HEK293 (cell line): ENCODE measurements around the gene TTC7B.

Experiments
- CTCF ChIA-PET: fragments of 350-600 bp; formaldehyde crosslinking; extraction: SDS; loops from one replicate; lab custom pipeline; 2021; ENCODE audit warnings: antibody characterized with exemption; lab: Yijun Ruan, JAX
- POLR2A ChIA-PET: fragments of 300-600 bp; formaldehyde crosslinking; extraction: SDS; loops from one replicate; lab custom pipeline; 2020; ENCODE audit warnings: antibody characterized with exemption, inconsistent platforms; lab: Yijun Ruan, JAX
- H3K27ac ChIP-seq: fragments of 200-500 bp; sonication (Bioruptor generic); 2 replicates; pipeline ENCODE4 v1.5.1; 2014; ENCODE audit warnings: low read depth, low read length, control low read depth, inconsistent platforms; ENCODE audit errors: extremely low read depth
- H3K36me3 ChIP-seq, 2 experiments: fragments of 200-500 bp in 1 of 2; sonication (Bioruptor generic) in 1 of 2; 1 replicate in 1 of 2; 2 replicates in 1 of 2; pipeline ENCODE4 v1.5.1; 2014 to 2017; ENCODE audit warnings: inconsistent platforms in 2 of 2, low read length in 2 of 2; ENCODE audit not compliant: control insufficient read depth in 2 of 2, insufficient read depth in 1 of 2
- H3K4me1 ChIP-seq: fragments of 200-500 bp; sonication (Bioruptor generic); 2 replicates; pipeline ENCODE4 v1.5.1; 2014; ENCODE audit warnings: mild to moderate bottlenecking, low read length, inconsistent platforms; ENCODE audit not compliant: control insufficient read depth, insufficient read depth
- H3K4me3 ChIP-seq: 2 replicates; pipeline ENCODE4 v1.5.1; 2011; ENCODE audit warnings: low read depth, mild to moderate bottlenecking, control low read depth, low read length, moderate library complexity
- H3K9me3 ChIP-seq: fragments of 200-500 bp; sonication (Bioruptor generic); 2 replicates; pipeline ENCODE4 v1.5.1; 2014; ENCODE audit warnings: low read depth, low read length, inconsistent platforms; ENCODE audit not compliant: control insufficient read depth, insufficient read depth
- IKZF3 ChIP-seq: fragments of 450-650 bp; IDR thresholded peaks from 2 replicates; pipeline ENCODE4 v1.5.0; 2018; ENCODE audit warnings: missing biosample characterization, mild to moderate bottlenecking, missing genetic modification characterization, moderate library complexity
- KLF1 ChIP-seq: fragments of 450-650 bp; formaldehyde crosslinking; IDR thresholded peaks from 2 replicates; pipeline ENCODE4 v1.5.1; 2016; ENCODE audit warnings: missing biosample characterization, missing genetic modification characterization
- KLF10 ChIP-seq: fragments of 450-650 bp; IDR thresholded peaks from 2 replicates; pipeline ENCODE4 v1.5.1; 2018; ENCODE audit warnings: missing biosample characterization, mild to moderate bottlenecking, missing genetic modification characterization
- PRDM2 ChIP-seq: fragments of 450-650 bp; formaldehyde crosslinking; IDR thresholded peaks from 2 replicates; pipeline ENCODE4 v1.5.1; 2016; ENCODE audit warnings: missing biosample characterization, missing genetic modification characterization, borderline replicate concordance
- SETDB1 ChIP-seq: IDR thresholded peaks from one replicate; pipeline ENCODE4 v1.6.1; 2017; ENCODE audit warnings: mild to moderate bottlenecking, low read length, moderate library complexity, mixed read lengths; ENCODE audit not compliant: insufficient read length
- SP7 ChIP-seq: fragments of 450-650 bp; formaldehyde crosslinking; IDR thresholded peaks from 2 replicates; pipeline ENCODE4 v1.5.1; 2016; ENCODE audit warnings: missing biosample characterization, missing genetic modification characterization
- ZBTB20 ChIP-seq: fragments of 450-650 bp; formaldehyde crosslinking; IDR thresholded peaks from 2 replicates; pipeline ENCODE4 v1.5.1; 2016; ENCODE audit warnings: missing biosample characterization, missing genetic modification characterization
- ZBTB49 ChIP-seq: fragments of 450-650 bp; formaldehyde crosslinking; IDR thresholded peaks from 2 replicates; pipeline ENCODE4 v1.5.1; 2016; ENCODE audit warnings: missing biosample characterization, missing genetic modification characterization, low read depth
- ZNF175 ChIP-seq: fragments of 450-650 bp; formaldehyde crosslinking; IDR thresholded peaks from 2 replicates; pipeline ENCODE4 v1.5.1; 2016; ENCODE audit warnings: missing biosample characterization, missing genetic modification characterization
- ZNF266 ChIP-seq: fragments of 450-650 bp; formaldehyde crosslinking; IDR thresholded peaks from 2 replicates; pipeline ENCODE4 v1.5.1; 2016; ENCODE audit warnings: missing biosample characterization, missing genetic modification characterization, low read depth
- ZNF426 ChIP-seq: fragments of 450-650 bp; formaldehyde crosslinking; IDR thresholded peaks from 2 replicates; pipeline ENCODE4 v1.5.1; 2017; ENCODE audit warnings: missing biosample characterization, missing genetic modification characterization, mild to moderate bottlenecking, inconsistent platforms, moderate library complexity
- ZNF501 ChIP-seq: fragments of 450-650 bp; formaldehyde crosslinking; IDR thresholded peaks from 2 replicates; pipeline ENCODE4 v1.5.1; 2016; ENCODE audit warnings: missing biosample characterization, missing genetic modification characterization
- ZNF510 ChIP-seq: fragments of 450-650 bp; formaldehyde crosslinking; IDR thresholded peaks from 2 replicates; pipeline ENCODE4 v1.5.1; 2018; ENCODE audit warnings: mild to moderate bottlenecking, missing genetic modification characterization, missing biosample characterization; ENCODE audit not compliant: insufficient replicate concordance
- ZNF544 ChIP-seq: fragments of 450-650 bp; formaldehyde crosslinking; IDR thresholded peaks from 2 replicates; pipeline ENCODE4 v1.5.0; 2017; ENCODE audit warnings: missing biosample characterization, missing genetic modification characterization
- ZNF623 ChIP-seq: fragments of 450-650 bp; formaldehyde crosslinking; IDR thresholded peaks from 2 replicates; pipeline ENCODE4 v1.5.1; 2016; ENCODE audit warnings: missing biosample characterization, missing genetic modification characterization
- ZNF837 ChIP-seq: fragments of 450-650 bp; formaldehyde crosslinking; IDR thresholded peaks from 2 replicates; pipeline ENCODE4 v1.5.1; 2016; ENCODE audit warnings: missing biosample characterization, missing genetic modification characterization
- ZSCAN4 ChIP-seq: fragments of 450-650 bp; formaldehyde crosslinking; IDR thresholded peaks from 2 replicates; pipeline ENCODE4 v1.5.1; 2017; ENCODE audit warnings: missing biosample characterization, missing genetic modification characterization
- TF ChIP-seq, protein P1 (sequence below): fragments of 450-650 bp; formaldehyde crosslinking; IDR thresholded peaks from 2 replicates; pipeline ENCODE4; 2016; ENCODE audit warnings: missing biosample characterization, missing genetic modification characterization
- TF ChIP-seq, protein P2 (sequence below): fragments of 450-650 bp; formaldehyde crosslinking; IDR thresholded peaks from 2 replicates; pipeline ENCODE4 v1.5.1; 2016; ENCODE audit warnings: missing biosample characterization, missing genetic modification characterization
- TF ChIP-seq, protein P3 (sequence below): fragments of 450-650 bp; formaldehyde crosslinking; IDR thresholded peaks from 2 replicates; pipeline ENCODE4 v1.5.1; 2016; ENCODE audit warnings: missing biosample characterization, missing genetic modification characterization

TTC7B gene

DNA sequence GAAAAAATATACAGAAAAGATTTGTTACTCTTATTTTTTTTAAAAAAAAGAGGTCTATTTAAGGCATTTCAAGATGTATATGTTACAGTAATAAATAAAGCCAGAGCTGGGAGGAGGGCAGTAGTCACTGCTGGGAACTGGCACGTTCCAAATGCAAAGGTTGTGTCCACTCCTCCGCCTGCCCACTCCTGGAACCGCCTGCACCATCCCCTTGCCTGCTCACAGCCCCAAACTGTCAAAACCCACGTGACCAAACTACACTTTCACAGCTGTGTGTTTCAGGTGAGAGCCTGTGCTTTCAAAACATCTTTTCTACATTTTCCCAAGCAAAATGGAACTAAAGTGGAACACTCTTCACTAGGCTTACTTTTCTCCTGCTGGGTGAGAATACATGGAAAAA, 160.4 kb downstream of the TTC7B start:
- TF ChIP-seq KLF10 (tag by site-specific recombination): no peak
- TF ChIP-seq ZNF501 (tag by site-specific recombination): no peak
- TF ChIP-seq PRDM2: no peak
- TF ChIP-seq ZNF544 (tag by site-specific recombination): no peak
- TF ChIP-seq SETDB1: no peak
- TF ChIP-seq IKZF3 (tag by site-specific recombination): no peak
- TF ChIP-seq ZNF426 (tag by site-specific recombination): no peak
- TF ChIP-seq ZBTB49 (tag by site-specific recombination): no peak
- TF ChIP-seq, protein P1, sequence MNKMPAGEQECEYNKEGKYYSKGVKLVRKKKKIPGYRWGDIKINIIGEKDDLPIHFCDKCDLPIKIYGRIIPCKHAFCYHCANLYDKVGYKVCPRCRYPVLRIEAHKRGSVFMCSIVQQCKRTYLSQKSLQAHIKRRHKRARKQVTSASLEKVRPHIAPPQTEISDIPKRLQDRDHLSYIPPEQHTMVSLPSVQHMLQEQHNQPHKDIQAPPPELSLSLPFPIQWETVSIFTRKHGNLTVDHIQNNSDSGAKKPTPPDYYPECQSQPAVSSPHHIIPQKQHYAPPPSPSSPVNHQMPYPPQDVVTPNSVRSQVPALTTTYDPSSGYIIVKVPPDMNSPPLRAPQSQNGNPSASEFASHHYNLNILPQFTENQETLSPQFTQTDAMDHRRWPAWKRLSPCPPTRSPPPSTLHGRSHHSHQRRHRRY (tag by site-specific recombination): no peak
- TF ChIP-seq ZBTB20 (tag by site-specific recombination): no peak
- TF ChIP-seq, protein P2, sequence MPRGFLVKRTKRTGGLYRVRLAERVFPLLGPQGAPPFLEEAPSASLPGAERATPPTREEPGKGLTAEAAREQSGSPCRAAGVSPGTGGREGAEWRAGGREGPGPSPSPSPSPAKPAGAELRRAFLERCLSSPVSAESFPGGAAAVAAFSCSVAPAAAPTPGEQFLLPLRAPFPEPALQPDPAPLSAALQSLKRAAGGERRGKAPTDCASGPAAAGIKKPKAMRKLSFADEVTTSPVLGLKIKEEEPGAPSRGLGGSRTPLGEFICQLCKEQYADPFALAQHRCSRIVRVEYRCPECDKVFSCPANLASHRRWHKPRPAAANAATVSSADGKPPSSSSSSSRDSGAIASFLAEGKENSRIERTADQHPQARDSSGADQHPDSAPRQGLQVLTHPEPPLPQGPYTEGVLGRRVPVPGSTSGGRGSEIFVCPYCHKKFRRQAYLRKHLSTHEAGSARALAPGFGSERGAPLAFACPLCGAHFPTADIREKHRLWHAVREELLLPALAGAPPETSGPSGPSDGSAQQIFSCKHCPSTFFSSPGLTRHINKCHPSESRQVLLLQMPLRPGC (tag by site-specific recombination): no peak
- no peak for TF ChIP-seq ZSCAN4 (tag by site-specific recombination)
- no peak for TF ChIP-seq ZNF837 (tag by site-specific recombination)
- TF ChIP-seq ZNF266 (tag by site-specific recombination): no peak
- TF ChIP-seq ZNF623 (tag by site-specific recombination): no peak
- TF ChIP-seq, protein P3, sequence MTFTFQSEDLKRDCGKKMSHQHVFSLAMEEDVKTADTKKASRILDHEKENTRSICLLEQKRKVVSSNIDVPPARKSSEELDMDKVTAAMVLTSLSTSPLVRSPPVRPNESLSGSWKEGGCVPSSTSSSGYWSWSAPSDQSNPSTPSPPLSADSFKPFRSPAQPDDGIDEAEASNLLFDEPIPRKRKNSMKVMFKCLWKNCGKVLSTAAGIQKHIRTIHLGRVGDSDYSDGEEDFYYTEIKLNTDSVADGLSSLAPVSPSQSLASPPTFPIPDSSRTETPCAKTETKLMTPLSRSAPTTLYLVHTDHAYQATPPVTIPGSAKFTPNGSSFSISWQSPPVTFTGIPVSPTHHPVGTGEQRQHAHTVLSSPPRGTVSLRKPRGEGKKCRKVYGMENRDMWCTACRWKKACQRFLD (tag by site-specific recombination): no peak
- no peak for TF ChIP-seq ZNF175 (tag by site-specific recombination)
- TF ChIP-seq ZNF510 (tag by site-specific recombination): no peak
- no peak for TF ChIP-seq KLF1 (tag by site-specific recombination)
- no peak for TF ChIP-seq SP7 (tag by site-specific recombination)
- no peaks in the 10 kb centered on the region for H3K9me3 ChIP-seq
- ChIA-PET CTCF (interaction anchor here (0.7 to 1.3 kb wide), 2 partner anchors 102 to 355 kb away, joined by 3 read pairs; no protein-coding TSS in a partner anchor), POLR2A (no interaction called here)
- H3K27ac ChIP-seq: no peak overlapping the region
- H3K4me1 ChIP-seq: no peaks in the 10 kb centered on the region
- H3K36me3 ChIP-seq: peaks cover 0 to 56% of the 10 kb centered on the region in 2 experiments; a peak in 2 of 3 replicates
- no peak overlapping the region for H3K4me3 ChIP-seq
